GM08714 (cell line): Measurements from ENCODE around the gene CCDC110.
A peak's percentile ranks its signal among the peaks of the same experiment; 100 is the strongest.

Source experiments
- H3K4me3 ChIP-seq: fragments of 200-500 bp; sonication (Bioruptor generic); 2 replicates; pipeline ENCODE4 v1.5.1; 2014; ENCODE audit warnings: mild to moderate bottlenecking, low read length, inconsistent platforms
- ZNF274 ChIP-seq: IDR thresholded peaks from 2 replicates; pipeline ENCODE4 v1.6.1; 2012; ENCODE audit warnings: mild to moderate bottlenecking, low read depth, low read length

CCDC110 gene

DNA sequence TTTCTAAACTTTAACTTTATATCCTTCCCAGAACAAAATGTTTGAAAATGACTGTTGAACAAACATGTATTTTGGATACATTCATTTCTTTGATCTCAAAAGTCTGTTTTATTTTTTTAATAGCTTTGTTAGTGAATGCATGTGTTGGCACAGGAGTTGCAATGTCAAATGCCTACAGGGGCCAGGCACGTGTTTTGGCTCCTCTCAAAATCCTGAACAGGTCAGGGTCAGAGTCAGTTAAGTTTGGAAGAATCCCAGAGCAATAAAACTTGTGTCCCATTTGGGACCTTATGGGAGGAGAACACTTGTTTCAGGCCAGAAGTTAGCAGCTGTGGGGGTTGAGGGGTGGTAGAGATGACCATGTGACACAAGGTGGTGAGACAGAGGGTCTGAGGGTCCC lies 29.0 kb upstream of the CCDC110 start:
- no peak for TF ChIP-seq ZNF274
- no peak overlapping the region for H3K4me3 ChIP-seq

DNA sequence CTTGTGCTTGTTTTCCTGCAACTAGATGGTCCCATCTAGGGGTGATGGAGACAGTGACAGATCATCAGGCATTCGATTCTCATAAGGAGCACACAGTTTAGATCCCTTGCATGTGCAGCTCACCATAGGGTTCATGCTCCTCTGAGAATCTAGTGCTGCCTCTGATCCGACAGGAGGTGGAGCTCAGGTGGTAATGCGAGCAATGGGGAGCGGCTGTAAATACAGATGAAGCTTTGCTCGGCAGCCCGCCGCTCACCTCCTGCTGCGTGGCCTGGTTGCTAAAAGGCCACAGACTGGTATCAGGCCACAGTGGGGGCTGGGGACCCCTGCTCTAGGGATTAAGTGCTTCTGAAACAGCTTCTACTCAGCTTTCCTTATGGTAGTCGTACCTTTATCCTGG lies 28.5 kb upstream of the CCDC110 start:
- TF ChIP-seq ZNF274: no peak

DNA sequence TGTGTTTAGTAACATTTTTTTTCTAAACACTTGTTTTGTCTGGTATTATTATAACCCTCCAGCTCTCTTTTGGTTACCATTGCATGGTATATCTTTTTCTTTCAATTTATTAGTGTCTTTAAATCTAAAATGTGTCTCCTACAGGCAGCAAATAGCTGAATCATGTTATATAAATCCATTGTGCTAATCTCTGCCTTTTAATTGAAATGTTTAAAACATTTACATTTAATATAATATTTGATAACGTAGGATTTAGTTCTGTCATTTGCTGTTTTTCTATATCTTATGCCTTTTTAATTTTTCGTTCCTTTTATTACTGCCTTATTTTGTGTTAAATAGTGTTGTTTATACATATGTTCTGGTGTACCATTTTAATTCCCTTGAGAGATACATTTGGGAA lies 17.1 kb upstream of the CCDC110 start:
- no peak for TF ChIP-seq ZNF274
- no peak overlapping the region for H3K4me3 ChIP-seq

More for the DNA sequence above, 28.5 kb upstream of the CCDC110 start:
- no peak overlapping the region for H3K4me3 ChIP-seq

DNA sequence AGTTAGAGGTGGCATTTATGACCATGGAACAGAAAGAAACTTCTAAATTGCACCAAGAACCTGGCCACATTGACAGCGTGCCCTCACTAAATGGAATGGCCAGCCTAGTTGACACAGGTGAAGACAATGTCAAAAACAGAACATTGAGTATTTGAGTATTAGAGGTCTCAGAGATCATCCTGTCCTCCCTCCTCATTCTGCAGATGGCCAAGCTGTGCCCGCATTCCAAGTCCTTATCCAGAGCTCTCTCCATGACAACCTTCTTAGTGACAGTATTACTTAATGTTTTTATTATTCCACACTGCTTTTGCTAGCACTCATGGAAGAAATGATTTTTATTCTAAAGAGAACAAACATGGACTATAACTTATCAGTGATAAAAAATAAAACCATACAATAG lies 9.9 kb upstream of the CCDC110 start:
- no peak overlapping the region for H3K4me3 ChIP-seq
- no peak for TF ChIP-seq ZNF274

DNA sequence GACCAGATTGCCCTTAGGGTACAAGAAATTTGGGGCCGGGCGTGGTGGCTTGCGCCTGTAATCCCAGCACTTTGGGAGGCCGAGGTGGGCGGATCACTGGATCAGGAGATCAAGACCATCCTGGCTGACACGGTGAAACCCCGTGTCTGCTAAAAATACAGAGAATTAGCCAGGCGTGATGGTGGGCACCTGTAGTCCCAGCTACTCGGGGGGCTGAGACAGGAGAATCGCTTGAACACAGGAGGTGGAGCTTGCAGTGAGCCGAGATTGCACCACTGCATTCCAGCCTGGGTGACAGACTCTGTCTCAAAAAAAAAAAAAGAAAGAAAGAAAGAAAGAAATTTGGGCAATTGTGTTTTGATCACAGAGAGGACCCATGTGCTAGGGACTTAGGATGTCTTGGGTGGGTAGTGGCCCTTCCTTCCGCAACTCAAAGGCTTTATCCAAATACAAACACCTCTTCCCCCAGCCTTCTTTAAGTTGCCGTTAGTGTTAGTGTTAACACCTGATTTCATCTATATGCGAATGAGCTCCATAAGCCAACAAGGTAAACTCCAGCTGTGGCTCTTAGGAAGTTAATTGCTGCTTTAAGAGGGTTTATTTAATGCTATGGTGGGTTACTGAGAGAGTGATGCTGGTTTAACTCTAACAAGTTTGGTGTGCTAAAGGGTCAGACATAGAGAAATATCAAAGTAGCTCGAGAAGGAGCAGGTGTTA lies 8.6 kb upstream of the CCDC110 start:
- no peak for TF ChIP-seq ZNF274
- peak overlapping the region; percentile 14; the same call in 1 of the 2 replicates for H3K4me3 ChIP-seq

DNA sequence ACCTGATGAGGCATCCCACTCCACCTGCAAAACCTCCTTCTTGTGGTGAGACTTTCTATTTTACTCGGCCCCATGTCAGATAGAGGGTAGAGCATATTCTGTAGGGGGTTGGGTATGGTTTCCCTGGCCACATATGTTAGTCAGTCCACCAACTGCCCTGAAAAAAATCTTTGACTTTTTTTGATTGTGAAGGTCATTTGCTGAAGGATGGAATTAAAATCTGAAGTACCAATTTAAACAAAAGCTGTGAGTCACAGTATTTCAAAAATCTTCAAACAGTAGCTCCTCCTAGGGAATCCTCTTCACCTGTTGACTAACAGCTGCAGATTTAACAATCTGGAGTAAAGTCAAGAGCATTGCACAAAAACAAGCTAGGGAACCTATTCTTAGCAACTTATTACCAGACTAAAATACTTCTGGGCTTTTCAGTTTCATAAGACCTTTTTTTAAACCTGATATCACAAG lies 8.0 kb upstream of the CCDC110 start:
- H3K4me3 ChIP-seq: peak overlapping the region; percentile 14; the same call in 1 of the 2 replicates
- TF ChIP-seq ZNF274: no peak

DNA sequence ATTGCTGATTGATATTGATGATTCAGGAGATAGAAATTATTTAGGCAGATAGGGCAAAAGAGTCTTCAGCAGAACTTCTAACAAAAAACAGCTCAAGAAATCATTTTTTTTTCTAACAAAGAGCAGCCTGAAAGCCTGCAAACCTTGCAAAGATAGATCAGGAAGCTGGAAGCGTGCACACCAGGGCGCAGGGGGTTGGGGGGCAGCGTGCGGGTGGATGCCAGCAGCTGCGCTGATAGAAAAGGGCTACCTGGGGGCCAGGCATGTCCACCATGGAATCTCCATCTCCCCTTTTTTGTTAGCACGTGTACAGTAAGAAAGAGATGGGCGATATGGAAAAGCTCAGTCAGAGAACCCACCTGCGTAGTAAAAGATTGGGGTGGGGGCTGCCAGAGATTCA lies 1.7 kb upstream of the CCDC110 start:
- no peak for TF ChIP-seq ZNF274
- no peak overlapping the region for H3K4me3 ChIP-seq

DNA sequence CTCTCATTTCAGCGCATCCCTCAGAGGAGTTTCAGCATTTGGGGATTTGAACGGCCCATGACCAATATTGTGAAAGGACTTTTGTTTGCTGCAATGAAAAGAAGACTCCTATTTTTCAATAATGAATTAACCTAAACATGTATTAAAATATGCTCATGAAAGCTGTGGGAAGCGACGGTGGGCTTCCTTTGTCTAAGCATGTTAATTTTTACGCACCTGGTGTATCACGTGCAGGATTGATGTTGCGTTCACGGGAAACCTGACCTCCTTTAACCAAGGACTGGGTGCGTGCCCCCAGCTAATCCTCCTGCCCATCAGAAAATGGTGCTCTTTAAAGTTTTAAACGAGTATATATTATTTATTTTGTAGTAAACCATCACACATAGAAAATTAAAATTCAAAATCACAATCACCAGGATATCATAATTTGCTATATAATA lies 590 bp upstream of the CCDC110 start:
- no peak for TF ChIP-seq ZNF274
- H3K4me3 ChIP-seq: peak overlapping the region; percentile 95

DNA sequence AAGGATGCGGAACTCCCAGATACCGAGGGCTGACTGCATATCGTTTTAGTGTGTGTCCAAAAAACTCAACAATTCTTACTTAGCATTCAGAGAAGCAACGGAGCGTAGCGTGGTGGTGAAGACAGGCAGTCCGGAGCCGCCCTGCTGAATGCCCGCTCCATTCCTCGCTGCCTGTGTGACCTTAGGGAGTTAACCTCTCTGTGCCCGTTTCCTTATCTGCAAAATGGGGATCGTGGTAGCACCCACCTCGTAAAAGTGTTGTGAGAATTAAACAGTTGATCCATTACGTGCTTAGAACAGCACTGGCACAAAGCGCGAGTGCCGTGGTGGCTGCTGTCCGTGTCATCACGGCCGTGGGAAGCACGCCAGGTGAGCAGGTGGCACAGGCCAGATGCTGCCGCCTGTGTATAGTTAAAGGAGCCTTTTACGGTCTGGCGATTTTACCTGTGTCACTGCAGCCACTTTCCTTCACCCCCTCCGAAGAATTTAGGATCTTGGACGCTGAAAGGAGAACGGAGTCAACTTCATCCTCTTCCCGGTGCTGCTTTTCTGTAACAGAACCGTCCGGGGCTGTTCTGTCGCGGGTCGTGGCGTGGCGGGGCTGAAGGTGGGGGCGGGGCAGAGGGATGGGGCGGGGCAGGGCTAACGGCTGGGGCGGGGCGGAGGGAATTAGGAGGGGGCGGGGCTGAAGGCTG lies 885 bp downstream of the CCDC110 start:
- peak overlapping the region; percentile 66; the same call in 1 of the 2 replicates for H3K4me3 ChIP-seq
- no peak for TF ChIP-seq ZNF274

DNA sequence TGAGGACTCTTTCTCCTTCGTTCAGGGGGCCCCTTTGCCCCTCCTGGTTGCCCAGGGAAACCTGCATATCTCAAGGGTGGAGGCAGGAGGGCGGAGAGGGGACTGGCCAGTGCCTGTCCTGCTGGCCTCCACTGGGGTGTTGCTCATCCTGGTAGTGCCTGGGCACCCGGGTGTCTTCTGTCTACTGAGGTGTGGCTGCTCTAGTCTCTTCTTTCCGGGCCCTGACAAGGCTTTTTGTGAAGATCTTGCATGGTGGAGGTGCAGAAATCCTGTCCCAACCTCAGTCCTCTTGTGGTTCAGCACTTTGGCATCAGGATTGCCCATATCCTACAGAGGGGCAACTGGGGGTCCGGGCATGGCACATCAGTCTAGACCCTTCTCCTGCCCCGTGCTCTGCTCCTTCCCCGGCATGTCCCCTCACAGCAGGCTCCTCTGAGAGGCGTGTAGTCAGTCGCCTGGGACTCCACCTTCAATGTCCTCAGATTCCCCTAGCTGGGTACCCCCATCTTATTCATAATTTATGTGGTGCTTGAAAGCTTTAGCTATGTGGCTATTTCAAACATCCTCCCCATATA lies 1.9 kb downstream of the CCDC110 start:
- TF ChIP-seq ZNF274: no peak
- H3K4me3 ChIP-seq: no peak overlapping the region

DNA sequence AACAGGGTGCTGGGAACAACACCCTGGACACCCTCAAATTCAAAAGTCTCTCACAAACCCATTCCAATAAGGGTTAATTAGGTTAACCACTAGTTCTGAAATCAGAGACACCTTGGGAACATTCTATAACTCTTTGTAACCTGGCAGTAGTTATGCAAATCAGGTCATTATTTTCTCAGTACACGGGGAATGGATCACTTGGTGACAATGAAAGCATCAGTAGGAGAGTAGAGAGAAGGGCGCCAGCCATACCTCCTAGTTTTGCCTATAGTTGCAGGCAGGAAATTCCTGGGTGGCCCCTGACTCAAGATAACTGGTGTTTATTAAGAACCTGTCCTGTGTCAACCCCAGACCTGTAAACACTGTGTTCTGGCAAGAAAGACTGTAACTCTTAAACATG lies 2.5 kb downstream of the CCDC110 start:
- TF ChIP-seq ZNF274: no peak
- H3K4me3 ChIP-seq: no peak overlapping the region

DNA sequence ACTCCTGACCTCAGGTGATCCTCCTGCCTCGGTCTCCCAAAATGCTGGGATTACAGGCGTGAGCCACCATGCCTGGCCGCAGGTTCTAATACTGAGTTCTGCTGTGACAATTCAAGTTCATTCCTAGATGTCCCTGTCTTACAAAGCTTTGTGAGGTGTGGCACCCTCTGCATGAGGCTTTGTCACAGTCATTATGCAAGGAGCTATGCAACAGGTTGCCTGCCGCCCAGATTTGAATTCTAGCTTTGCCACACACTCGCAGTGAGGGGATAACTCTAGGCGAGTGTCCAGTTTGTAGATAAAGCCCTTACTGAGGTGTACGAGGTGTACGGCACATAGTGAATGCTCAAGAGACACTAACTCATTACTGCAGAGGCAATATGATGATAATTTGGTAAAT lies 3.5 kb downstream of the CCDC110 start:
- no peak for TF ChIP-seq ZNF274

DNA sequence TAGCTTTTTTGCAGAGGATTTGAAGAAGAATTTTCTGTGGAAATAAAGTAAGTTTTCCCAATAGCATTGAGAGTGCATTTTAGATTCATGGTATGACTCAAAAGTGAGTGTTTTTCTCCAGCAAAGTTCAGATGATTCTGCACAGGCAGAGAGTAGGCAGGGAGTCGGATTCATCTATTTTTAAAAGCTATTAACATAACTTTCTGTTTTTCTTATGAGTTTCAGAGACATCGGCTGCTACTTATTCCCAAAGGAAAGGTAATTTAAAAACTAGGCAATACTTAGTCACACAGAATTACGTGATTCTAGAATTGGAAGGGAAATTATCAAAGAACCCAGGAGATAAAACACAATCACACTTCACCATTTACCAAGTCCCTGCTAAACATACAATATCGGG lies 4.4 kb downstream of the CCDC110 start:
- no peak for TF ChIP-seq ZNF274
- no peak overlapping the region for H3K4me3 ChIP-seq

More for the DNA sequence above, 3.5 kb downstream of the CCDC110 start:
- no peak overlapping the region for H3K4me3 ChIP-seq

DNA sequence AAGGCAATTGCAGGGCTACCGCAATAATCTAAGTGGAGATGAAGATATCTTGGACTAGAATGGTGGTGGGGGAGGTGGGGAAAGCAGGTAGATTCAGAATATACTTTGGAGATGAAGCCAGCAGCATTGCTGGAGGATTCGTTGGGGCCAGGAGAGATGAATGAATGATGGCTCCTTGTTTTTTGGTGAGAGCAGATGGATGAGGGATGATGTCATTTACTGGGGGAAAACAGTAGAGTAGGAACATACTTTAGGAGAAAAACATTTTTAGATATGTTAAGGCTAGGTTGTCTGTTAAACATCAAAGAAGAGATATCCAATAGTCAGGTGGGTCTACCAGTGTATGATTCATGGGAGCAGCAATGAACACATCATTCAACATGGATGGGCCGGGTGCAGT lies 5.8 kb downstream of the CCDC110 start:
- TF ChIP-seq ZNF274: no peak
- H3K4me3 ChIP-seq: no peak overlapping the region

DNA sequence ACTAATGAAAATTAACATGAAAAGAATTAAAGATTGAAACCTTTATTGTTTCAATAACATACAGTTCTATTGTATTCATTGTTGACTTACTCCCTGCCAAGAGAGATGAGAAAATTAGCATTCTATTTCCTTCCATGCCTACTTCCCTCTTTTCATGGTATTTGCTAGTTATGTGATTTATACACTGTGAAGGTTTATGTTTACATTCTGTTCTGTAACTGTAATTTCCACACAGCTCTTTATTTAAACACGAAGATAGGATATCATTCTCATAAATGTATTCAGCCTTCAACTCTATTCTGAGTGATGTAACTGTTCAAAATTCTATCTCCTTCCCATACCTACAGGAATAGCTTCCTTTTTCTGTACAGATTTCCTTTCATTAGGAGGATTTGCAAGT lies 6.6 kb downstream of the CCDC110 start:
- no peak for TF ChIP-seq ZNF274
- H3K4me3 ChIP-seq: no peak overlapping the region

DNA sequence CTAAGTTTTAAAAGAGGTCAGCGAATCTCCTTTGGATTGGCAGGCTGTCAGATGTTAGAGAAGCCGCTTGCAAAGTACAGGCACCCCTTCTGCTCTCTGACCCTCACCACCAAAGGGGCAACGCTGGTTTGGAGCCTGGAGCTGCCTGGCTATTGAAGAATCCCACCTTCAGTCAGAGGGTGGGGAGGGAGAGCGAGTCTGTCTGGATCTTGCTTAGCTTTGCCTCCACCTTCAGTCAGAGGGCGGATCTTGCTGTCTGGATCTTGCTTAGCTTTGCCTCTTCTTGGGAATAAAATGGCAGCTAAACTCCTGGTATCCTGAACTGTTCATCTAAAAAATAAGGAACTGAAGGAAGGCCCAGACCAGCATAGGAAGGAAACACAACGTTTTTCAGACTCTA lies 7.3 kb downstream of the CCDC110 start:
- TF ChIP-seq ZNF274: no peak
- H3K4me3 ChIP-seq: no peak overlapping the region
